GM12873 (cell line): Measurements from ENCODE around the gene CBX3.

Source experiments
- TF ChIP-seq, protein P1 (sequence below): IDR thresholded peaks from 2 replicates; pipeline ENCODE4 v1.5.1; 2012; ENCODE audit warnings: low read depth, mild to moderate bottlenecking, moderate library complexity, low read length, control low read depth; ENCODE audit not compliant: insufficient read depth; ENCODE audit errors: missing control alignments

The CBX3 gene

DNA sequence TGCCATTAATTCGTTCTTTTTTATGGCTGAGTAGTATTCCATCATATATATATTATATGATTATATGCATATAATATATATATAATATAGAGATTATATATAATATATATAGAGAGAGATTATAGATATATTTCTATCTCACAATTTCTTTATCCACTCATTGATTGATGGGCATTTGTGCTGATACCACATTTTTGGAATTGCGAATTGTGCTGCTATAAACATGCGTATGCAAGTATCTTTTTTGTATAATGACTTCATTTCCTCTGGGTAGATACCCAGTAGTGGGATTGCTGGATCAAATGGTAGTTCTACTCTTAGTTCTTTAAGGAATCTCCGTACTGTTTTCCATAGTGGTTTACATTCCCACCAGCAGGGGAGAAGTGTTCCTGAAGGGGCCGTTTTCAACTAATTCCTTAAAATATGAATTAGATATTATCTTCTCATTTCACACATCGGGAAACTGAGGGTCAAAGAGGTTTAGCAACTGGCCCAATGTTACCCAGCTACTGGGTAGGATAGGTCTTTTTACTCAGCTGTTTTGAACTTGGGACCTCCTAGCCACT, 33.0 kb upstream of the CBX3 start:
- TF ChIP-seq, protein P1, sequence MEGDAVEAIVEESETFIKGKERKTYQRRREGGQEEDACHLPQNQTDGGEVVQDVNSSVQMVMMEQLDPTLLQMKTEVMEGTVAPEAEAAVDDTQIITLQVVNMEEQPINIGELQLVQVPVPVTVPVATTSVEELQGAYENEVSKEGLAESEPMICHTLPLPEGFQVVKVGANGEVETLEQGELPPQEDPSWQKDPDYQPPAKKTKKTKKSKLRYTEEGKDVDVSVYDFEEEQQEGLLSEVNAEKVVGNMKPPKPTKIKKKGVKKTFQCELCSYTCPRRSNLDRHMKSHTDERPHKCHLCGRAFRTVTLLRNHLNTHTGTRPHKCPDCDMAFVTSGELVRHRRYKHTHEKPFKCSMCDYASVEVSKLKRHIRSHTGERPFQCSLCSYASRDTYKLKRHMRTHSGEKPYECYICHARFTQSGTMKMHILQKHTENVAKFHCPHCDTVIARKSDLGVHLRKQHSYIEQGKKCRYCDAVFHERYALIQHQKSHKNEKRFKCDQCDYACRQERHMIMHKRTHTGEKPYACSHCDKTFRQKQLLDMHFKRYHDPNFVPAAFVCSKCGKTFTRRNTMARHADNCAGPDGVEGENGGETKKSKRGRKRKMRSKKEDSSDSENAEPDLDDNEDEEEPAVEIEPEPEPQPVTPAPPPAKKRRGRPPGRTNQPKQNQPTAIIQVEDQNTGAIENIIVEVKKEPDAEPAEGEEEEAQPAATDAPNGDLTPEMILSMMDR = no peak

DNA sequence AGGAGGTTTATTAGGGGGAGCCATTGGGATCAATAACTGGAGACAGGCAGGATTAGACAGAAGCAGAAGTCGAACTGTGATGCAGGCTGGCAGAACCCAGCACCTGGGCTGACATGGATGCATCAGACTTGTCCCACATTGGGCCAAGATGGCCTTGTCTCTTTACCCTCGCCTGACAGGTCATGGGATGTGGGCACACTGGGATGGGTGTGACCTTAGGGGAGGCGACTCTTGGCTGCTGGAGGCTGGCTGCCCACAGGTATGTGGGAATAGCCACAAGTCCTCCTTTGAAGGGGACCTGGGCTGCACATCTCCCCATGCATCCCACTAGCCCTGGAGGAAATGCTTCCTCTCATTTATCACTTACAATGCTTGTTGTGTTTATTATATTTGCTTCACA, 32.3 kb upstream of the CBX3 start:
- TF ChIP-seq, protein P1 = no peak

DNA sequence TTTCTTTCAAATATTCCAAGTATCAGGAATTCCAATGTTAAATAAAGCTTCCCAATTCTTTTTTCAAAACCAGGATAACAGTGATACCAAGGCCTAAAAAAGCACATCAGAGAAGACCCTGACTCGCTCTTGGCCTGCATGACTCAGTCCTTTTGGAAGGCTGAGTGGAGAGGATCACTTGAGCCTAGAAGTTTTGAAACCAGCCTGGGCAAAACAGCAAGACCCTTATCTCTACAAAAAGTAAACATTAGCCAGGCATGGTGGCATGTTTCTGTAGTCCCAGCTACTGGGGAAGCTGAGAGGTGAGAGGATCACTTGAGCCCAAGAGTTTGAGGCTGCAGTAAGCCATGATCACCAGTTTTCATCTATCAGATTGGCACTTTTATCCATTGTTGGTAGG, 30.9 kb upstream of the CBX3 start:
- TF ChIP-seq, protein P1 = no peak

DNA sequence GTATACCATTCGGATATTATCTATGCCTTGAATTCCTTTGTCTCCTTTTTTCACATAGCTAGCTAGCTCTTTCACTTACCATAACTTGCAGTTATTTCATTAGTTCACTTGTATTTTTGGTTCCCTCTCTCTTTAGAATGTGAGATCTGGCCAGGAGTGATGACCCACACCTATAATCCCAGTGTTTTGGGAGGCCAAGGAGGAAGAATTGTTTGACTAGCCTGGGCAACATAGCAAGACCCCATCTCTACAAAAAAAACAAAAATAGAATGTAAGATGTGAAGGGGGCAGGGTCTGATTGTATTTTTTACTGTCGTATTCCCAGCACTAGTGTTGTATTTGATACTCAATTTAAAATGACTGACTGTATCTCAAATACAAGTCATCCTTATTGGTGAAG, 29.9 kb upstream of the CBX3 start:
- TF ChIP-seq, protein P1 = no peak

DNA sequence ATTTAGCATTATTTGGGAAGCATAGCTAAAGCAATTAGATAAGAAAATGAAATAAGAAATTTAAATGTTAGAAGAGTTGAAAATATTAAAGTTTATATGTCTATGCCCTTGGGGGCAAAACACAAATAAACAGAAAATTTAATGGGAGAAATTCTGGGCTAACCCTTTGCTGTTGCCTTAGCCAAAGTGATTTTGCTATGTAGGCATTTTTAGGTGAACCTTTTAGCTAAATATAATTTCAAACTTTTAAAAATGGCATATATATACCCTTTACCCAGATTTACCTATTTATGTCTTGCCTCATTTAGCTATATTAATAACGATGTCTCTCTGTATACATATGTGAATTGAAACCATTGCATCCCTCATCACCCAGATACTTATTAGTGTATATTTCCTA, 29.5 kb upstream of the CBX3 start:
- TF ChIP-seq, protein P1 = no peak

DNA sequence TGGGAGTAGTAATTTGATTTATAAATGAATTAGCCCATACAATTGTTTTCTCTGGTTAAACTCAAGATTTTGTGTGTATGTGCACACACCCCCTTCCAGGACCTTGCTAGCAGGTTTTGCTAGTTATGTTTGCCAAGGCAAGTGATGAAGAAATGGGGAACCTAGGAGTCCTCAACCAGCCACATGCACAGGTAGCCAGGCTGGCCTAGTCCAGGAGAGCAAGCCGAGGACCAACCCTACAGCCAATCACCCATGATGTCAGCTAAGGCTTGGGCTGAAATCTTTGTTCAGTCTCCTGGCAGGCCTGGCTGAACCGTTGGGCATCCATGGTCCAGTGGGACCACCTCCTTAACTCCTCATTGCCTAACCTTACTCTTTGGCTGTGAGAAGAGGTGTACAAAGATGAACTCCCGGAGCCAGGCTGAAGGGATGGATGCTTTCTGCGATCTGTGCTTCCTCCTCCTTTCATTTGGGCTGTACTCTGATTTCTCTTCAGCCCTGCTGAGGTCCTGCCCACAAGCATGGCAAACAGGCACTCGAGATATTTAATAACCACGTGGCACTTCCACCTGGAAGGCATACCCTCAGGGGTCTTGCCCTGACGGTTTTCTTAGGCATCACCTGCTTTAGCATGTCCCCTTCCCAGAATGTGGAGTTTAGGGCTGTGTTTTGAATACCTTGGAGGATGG, 23.1 kb upstream of the CBX3 start:
- TF ChIP-seq, protein P1 = no peak

DNA sequence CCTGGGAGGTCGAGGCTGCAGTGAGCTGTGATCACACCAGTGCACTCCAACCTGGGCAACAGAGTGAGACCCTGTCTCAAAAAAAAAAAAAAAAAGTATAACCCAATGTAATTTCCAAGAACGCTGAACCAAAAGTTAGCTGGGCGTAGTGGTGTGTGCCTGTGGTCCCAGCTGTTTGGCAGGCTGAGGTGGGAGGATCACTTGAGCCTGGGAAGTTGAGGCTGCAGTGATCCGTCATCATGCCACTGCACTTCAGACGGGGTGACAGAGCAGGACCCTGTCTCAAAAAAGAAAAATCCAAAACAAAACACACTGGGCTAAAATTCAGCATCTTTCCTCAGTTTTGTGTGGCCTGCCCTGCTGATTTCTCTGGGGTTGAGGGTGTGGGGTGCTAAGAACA, 22.1 kb upstream of the CBX3 start:
- TF ChIP-seq, protein P1 = no peak
